GM18519 (cell line): ENCODE results near the gene ZNF44.

Experiments
- ATAC-seq: cut with Tn5 transposase; IDR thresholded peaks from one replicate; pipeline ENCODE4 v1.9.1; 2021; ENCODE audit warnings: mild to moderate bottlenecking, moderate library complexity; ENCODE audit not compliant: unreplicated experiment, low FRiP score

ZNF44 gene

DNA sequence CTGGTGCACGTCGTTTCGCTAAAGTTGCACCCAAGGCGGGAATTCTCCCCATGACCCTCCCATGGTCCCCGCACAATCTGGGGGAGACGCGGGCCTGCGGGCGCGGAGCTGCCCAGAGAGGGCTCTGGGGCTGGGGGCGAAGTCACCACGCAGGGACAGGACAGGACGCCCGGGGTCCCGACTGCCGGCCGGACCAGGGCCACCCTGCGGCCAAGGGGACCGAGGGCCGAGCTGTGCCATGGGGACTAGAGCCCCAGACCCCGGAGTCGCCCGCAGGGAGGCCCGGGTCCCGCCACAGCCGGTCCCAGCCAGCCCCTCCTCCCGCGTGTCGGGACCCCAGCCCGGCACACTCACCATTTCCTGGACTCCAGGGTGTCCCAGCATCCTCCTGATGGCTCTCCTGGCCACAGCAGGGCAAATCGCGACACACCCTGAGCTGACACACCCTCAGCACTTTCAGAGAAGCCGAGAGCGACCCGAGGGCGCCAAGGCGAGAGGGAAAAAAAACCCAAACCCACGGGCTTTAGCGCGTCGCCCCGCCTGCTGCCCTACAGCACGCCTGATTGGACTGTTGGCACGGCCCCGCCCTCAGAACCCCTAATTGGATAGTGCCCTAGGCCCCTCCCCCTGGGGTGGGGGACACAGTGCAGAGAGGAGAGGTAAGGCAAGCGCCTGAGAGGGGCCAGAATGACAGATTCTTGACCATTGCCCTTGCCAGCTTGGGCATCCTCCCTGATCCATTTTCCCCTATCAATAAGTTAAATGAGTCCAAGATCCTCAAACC, 28.6 kb downstream of the ZNF44 start:
- no peak for ATAC-seq

DNA sequence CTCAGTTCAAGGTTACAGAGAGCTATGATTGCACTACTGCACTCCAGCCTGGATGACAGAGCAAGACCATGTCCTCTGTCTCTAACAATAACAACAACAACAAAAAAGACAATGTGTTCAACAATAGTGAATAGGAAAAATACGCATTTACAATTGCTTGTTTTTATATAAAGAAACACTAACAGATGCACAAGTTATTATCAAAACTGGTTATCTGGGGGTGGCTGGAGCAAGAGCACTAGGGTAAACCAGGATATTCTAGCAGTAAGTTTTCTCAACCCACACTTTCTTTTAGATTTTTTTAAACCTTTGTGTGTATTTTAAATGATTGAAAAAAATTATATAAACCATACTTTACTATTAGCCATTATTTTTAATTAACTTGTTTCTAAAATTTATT, 33.1 kb downstream of the ZNF44 start:
- ATAC-seq = no peak

DNA sequence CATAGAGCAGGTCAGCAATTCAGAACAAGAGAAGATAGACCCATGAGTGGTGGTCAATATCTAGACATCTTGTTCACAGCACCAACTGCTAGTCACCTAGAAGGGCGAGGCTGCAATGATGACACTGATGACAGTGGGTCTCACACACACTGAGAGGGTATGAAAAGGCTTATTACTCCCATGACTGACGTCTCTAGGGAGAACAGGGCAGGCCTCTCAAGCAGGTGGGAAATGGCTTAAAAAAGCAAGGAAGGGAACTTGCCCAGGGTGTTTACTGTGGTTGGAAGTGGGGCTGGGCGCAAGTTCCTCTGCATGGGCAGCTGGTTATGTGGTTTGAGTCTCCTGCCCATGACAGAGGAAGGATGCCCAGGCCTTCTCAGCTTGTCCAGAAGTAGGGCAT, 33.8 kb downstream of the ZNF44 start:
- ATAC-seq = no peak

DNA sequence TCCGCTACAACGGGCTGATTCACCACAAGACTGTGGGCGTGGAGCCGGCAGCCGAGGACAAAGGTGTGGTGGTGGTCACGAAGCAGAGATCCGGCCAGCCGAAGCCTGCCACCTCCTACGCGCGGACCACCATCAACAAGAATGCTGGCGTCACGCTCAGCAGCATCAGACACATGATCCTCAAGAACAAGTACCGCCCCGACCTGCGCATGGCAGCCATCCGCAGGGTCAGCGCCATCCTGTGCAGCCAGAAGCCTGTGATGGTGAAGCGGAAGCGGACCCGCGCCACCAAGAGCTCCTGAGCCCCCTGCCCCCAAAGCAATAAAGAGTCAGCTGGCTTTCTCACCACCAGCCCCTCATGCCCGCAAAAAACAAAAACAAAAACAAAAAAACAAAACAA, 34.4 kb downstream of the ZNF44 start:
- no peak for ATAC-seq

DNA sequence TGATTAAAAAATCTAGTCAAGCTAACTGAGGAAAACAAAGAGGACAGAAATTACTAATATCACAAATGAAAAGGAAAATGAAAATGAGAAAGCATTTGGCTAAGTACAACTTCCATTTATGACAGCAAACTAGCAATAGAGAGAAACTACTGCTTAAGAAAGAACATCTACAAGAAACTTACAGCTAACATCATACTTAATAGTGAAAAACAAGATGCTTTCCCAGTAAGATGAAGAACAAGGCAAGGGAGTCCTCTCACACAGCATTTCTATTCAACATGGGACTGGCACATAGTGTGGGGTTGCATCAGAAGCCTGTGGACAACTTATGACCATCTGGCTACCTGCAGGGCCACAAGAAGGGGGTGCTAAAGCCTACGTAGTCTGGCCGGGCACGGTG, 39.3 kb downstream of the ZNF44 start:
- no peak for ATAC-seq

DNA sequence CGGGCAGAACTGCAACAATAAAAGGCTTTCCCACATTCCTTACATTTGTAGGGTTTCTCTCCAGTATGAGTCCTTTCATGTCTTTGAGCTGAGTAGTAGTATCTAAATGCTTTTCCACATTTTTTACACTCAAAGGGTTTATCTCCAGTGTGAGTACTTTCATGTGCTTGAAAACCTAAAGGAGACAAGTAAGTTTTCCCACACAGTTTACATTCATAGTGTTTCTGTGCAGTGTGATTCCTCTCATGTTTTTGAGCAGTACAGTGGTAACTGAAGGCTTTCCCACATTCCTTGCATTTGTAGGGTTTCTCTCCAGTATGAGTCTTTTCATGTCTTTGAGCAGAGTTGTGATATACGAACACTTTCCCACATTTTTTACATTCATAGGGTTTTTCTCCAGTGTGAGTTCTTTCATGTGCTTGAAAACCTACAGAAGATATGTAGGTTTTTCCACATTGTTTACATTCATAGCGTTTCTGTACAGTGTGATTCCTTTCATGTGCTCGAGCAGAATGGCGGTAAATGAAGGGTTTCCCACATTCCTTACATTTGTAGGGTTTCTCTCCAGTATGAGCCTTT, 47.0 kb downstream of the ZNF44 start:
- no peak for ATAC-seq

DNA sequence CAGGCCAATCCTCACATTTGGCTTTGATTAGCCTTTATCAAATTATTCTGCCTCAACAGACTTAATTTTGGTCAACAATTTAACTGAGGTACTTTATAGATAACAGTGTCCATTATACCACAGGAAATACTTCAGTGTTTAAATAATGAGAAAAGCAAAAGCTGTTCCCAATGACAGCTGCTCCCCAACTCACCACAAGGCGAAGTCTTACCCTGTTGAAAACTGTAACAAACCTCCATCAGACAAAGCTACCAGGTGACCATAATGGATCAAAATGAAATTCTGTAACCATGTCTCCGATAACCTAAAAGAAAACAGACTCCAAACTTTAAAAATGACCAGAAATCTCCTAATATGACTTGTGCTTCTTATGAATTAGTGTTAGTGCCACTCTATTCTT, 50.3 kb downstream of the ZNF44 start:
- no peak for ATAC-seq

DNA sequence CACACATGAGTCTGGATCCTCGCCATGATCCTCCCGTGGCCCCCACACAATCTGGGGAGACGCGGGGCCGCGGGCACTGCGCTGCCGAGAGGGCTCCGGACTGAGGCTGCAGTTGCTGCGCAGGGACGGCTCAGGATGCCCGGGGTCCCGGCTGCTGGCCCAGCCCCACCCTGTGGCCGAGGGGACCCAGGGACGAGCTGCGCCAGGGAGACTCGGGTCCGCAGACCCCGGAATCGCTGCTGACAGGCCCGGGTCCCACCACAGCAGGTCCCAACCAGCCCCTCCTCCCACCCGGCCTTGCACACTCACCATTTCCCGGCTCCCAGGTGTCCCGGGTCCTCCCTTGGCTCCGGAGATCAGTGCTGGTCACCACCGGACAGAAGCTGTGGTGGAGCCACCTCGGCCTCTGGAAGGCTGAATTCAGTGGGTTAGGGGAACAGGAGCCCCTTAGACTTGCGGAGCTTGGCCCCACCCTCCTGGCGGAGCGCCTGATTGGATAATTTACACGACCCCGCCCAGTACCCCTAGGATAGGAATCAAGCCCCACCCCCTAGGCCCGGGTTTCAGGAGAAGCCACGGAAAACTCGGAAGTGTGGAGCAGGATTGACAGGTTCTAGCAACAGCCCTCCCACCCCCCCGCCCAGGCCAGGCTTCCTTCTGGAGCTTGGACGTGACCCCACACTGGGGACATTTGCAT, 57.4 kb downstream of the ZNF44 start:
- ATAC-seq = no peak

DNA sequence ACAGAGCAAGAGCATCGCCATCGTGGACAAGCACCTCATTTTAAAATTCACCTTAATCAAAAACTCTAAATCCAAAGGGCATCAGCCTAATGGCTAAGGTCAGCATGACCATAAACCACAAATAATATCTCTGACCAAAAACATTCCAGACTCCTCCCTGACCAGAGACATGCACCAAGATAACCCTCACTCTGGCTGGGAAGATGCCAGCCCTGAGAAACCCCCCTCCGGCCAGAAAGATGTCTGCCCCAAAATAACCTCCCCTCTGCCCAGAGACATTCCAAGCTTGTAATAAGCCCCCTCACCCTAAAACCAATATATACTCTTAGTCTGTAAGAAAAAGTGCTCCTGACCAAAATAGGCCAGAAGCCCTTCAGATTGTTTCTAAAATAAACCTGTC, 61.7 kb downstream of the ZNF44 start:
- no peak for ATAC-seq

DNA sequence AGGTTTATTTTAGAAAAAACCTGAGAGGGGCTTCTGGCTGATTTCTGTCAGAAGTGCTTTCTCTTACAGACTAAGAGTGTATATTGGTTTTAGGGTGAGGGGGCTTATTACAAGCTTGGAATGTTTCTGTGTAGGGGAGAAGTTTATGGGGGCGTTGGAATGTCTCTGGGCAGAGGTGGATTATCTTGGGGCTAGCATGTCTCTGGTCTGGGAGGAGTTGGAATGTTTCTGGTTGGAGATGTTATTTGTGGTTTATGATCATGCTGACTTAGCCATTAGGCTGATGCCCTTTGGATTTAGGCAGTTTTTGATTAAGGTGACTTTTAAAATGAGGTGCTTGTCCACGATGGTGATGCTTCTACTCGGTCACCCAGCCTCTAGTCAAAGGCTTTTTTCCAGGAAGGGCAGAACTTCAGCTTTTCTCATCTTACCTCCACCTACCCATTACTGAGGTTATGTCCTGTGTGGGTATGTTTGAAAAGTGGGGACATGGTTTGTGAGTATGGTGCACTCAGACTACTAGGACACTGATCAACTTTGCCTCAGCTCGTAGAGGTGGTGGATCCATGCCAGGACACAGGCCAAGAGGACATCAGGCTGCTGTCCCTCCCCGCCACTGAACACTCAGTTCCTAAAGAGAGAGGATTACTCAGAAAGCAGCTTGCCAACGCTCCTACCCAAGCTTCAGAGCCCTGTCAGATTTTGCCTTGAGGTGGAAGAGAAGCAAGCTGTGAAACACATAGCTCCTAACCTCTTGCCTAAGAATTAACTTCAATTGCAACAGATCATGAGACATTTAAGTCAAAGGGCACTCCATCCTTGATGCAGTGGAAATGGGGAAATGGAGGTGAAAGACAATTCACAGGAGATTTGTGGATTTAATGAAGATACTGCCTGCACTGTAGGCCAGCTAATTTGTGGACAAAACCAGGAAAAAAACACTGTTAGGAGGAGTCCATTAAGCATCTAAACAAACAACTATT, 63.6 kb downstream of the ZNF44 start:
- ATAC-seq = no peak

DNA sequence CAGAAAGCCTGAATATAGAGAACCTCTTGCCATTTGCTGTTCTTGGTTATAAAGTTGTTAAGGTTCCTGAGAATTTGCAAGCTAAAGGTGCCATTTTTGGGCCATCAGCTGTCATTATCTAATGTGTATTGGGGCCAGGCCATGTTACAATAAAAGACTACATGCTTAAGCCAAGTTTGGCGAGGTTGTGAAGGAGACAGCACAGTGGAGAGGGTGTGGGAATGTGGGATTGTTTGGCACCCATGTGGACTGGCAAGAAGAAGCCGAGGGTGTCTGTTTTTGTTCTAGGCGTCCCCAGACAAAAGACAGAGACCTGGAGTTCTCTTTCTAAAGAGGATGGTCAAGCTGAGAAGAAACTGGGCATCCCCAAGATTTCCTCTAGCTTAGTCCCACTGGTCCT, 64.7 kb downstream of the ZNF44 start:
- no peak for ATAC-seq

DNA sequence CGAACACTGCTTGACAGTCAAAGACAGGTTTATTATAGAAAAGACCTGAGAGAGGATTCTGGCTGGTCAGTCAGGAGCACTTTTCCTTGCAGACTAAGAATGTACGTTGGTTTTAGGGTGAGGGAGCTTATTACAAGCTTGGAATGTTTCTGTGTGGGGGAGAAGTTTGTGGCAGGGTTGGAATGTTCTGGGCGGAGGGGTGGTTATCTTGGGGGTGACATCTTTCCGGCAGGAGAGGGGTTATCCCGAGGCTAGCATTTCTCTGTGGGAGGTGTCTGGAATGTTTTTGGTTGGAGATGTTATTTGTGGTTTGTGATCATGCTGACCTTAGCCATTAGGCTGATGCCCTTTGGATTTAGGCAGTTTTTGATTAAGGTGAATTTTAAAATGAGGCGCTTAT, 70.0 kb downstream of the ZNF44 start:
- ATAC-seq = no peak

DNA sequence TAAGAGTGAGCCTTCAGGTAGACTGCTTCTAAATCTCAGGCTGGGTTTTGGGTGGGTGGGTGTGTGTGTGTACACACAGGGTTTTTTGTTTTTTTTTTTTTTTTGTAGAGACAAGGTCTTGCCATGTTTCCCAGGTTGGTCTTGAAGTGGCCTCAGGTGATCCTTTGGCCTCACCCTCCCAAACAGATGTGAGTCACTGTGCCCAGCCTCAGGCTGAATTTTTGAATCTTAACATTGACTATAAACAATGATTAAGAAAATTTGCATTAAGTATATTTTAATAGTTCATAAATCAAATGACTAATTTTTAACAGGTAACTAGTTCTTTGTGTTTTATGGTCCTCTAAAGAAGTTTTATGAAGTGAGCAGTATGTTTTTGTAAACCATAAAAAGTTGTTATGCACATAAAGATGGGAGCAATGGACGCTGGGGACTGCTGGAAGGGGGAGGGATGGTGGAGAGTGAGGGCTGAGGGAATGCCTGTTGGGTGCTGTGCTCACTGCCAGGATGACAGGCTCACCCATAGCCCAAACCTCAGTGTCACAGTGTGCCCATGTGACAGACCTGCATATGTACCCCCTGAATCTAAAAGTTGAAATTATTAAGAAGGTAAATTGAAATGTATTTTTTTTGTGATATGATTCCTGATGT, 71.6 kb downstream of the ZNF44 start:
- no peak for ATAC-seq
